ENCODE data around the gene CNST. TPM values are rescaled to one million over a fixed set of nuclear protein-coding genes. Genes with fewer than 3 reads are reported as not detected.

The CNST gene
- total RNA-seq, 1 experiment from 2014 or later: 21.0 TPM

GRCh38 chr1:246564839-246565750 lies 1.2 kb upstream of the CNST start:
- no peaks in the 10 kb centered on the region for H3K9me3 ChIP-seq (ENCODE audit: low read depth, low read length, poor library complexity, severe bottlenecking)
- DNase-seq (ENCODE audit: low spot score): no peak
- H3K4me1 ChIP-seq (ENCODE audit: insufficient read depth, low read length, poor library complexity, severe bottlenecking): peaks cover 20% of the 10 kb centered on the region
- H3K27me3 ChIP-seq (replicated peaks; ENCODE audit: insufficient read depth, low read depth, low read length, poor library complexity): no peaks in the 10 kb centered on the region
- H3K27ac ChIP-seq (ENCODE audit: low read depth, low read length, poor library complexity, severe bottlenecking): peak overlapping the region; percentile 78
- ChIA-PET CTCF (no interaction called here), POLR2A (ENCODE audit: low non-redundant PET) (no interaction called here)
- TF ChIP-seq EZH2 (IDR thresholded peaks at IDR 0.05; ENCODE audit: borderline replicate concordance, low read depth, low read length, poor library complexity, severe bottlenecking): no peak
- no peak for TF ChIP-seq CTCF (conservative IDR thresholded peaks at IDR 0.05; ENCODE audit: low read depth, low read length)
- H3K4me3 ChIP-seq (ENCODE audit: low read depth, low read length, poor library complexity, severe bottlenecking): peak overlapping the region; percentile 80
- H3K36me3 ChIP-seq (ENCODE audit: insufficient read depth, low read length, poor library complexity, severe bottlenecking): peaks cover 3% of the 10 kb centered on the region
- no TSS peak for BruUV-seq (replicated peaks)
- intact Hi-C loops (cut with micrococcal nuclease; ENCODE audit: unreplicated experiment): loop anchor here (5.0 kb wide), 2 partner anchors 82 to 132 kb away; no protein-coding TSS in a partner anchor

- ChIA-PET POLR2A (ENCODE audit: low non-redundant PET) (no interaction called here), CTCF (no interaction called here)
- no peaks in the 10 kb centered on the region for H3K27me3 ChIP-seq (replicated peaks; ENCODE audit: insufficient read depth, low read depth, low read length, poor library complexity)
- H3K9me3 ChIP-seq (ENCODE audit: low read depth, low read length, poor library complexity, severe bottlenecking): no peaks in the 10 kb centered on the region
- intact Hi-C loops (cut with micrococcal nuclease; ENCODE audit: unreplicated experiment): loop anchor here (5.0 kb wide), 2 partner anchors 82 to 132 kb away; no protein-coding TSS in a partner anchor
- no peak for TF ChIP-seq CTCF (conservative IDR thresholded peaks at IDR 0.05; ENCODE audit: low read depth, low read length)
- no peak for TF ChIP-seq EZH2 (IDR thresholded peaks at IDR 0.05; ENCODE audit: borderline replicate concordance, low read depth, low read length, poor library complexity, severe bottlenecking)
- DNase-seq (ENCODE audit: low spot score): no peak
- TSS peak; percentile 44 for BruUV-seq (replicated peaks)
- no peaks in the 10 kb centered on the region for H3K36me3 ChIP-seq (ENCODE audit: insufficient read depth, low read length, poor library complexity, severe bottlenecking)
- H3K4me1 ChIP-seq (ENCODE audit: insufficient read depth, low read length, poor library complexity, severe bottlenecking): peaks cover 23% of the 10 kb centered on the region
- peak overlapping the region; percentile 78 for H3K27ac ChIP-seq (ENCODE audit: low read depth, low read length, poor library complexity, severe bottlenecking)
- peak overlapping the region; percentile 80 for H3K4me3 ChIP-seq (ENCODE audit: low read depth, low read length, poor library complexity, severe bottlenecking)
Observed at GRCh38 chr1:246565751-246566127, 517 bp upstream of the CNST start.

GRCh38 chr1:246566813-246567645 lies 773 bp downstream of the CNST start:
- peak; percentile 70 for DNase-seq (ENCODE audit: low spot score)
- Histone ChIP-seq H3K36me3 (ENCODE audit: insufficient read depth, low read length, poor library complexity, severe bottlenecking) (no peaks in the 10 kb centered on the region), H3K4me3 (ENCODE audit: low read depth, low read length, poor library complexity, severe bottlenecking) (peak overlapping the region; percentile 80), H3K4me1 (ENCODE audit: insufficient read depth, low read length, poor library complexity, severe bottlenecking) (peaks cover 23% of the 10 kb centered on the region), H3K9me3 (ENCODE audit: low read depth, low read length, poor library complexity, severe bottlenecking) (no peaks in the 10 kb centered on the region), H3K27ac (ENCODE audit: low read depth, low read length, poor library complexity, severe bottlenecking) (peak overlapping the region; percentile 78), H3K27me3 (replicated peaks; ENCODE audit: insufficient read depth, low read depth, low read length, poor library complexity) (no peaks in the 10 kb centered on the region)
- POLR2A ChIA-PET (ENCODE audit: low non-redundant PET): interaction anchor here (0.6 kb wide), 1 partner anchor 22 kb away, joined by 10 read pairs; no protein-coding TSS in a partner anchor
- BruUV-seq (replicated peaks): no TSS peak
- intact Hi-C loops (cut with micrococcal nuclease; ENCODE audit: unreplicated experiment): loop anchor here (5.0 kb wide), 2 partner anchors 80 to 130 kb away; no protein-coding TSS in a partner anchor
- TF ChIP-seq EZH2 (IDR thresholded peaks at IDR 0.05; ENCODE audit: borderline replicate concordance, low read depth, low read length, poor library complexity, severe bottlenecking): no peak
- no peak for TF ChIP-seq CTCF (conservative IDR thresholded peaks at IDR 0.05; ENCODE audit: low read depth, low read length)
- CTCF ChIA-PET: no interaction called here

All from A673 (cell line).